Suprapubic skin (tissue), 4 donors: Measurements from ENCODE around the gene MRPL14.

Source experiments
- POLR2A ChIP-seq, 2 donors: fragments of 450-650 bp; IDR thresholded peaks; one replicate each; pipeline ENCODE4 v1.6.1; 2017; ENCODE audit warnings: antibody characterized with exemption in 2 of 2, mild to moderate bottlenecking in 2 of 2, moderate library complexity in 2 of 2
- POLR2AphosphoS5 ChIP-seq, 3 donors: sonication (generic); formaldehyde crosslinking; IDR thresholded peaks; one replicate each; pipeline ENCODE4 v1.6.1; 2017; ENCODE audit warnings: antibody characterized with exemption in 3 of 3
- TF ChIP-seq, protein P1 (sequence below), 2 donors: fragments of 200-600 bp in 1 of 2; fragments of 450-650 bp in 1 of 2; sonication (generic) in 1 of 2; IDR thresholded peaks; one replicate each; pipeline ENCODE4 v1.5.1; 2016 to 2019; ENCODE audit warnings: antibody characterized with exemption in 2 of 2, mild to moderate bottlenecking in 1 of 2, moderate library complexity in 1 of 2

DNA sequence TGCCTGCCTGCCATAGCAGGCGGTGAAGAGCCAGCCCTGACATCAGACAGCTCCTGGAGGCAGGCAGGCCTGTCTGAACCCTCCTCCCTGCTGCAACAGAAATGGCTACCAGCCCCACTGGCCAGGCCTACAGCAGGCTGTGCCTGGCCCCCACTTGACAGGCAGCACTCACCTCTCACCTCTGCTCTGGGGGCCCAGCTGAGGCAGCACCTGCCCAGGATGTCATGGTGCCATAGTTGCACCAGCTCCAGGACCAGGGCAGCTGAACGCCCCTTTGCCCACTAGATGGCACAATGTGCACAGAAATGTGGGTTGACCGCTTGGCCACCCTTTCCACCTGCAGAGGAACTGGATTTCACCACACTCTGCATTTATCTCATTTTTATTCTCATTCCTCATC lies 30.6 kb downstream of the MRPL14 start:
- TF ChIP-seq POLR2A (IDR thresholded peaks at IDR 0.05) (no peak), POLR2AphosphoS5 (IDR thresholded peaks at IDR 0.05) (no peak)
- TF ChIP-seq, protein P1, sequence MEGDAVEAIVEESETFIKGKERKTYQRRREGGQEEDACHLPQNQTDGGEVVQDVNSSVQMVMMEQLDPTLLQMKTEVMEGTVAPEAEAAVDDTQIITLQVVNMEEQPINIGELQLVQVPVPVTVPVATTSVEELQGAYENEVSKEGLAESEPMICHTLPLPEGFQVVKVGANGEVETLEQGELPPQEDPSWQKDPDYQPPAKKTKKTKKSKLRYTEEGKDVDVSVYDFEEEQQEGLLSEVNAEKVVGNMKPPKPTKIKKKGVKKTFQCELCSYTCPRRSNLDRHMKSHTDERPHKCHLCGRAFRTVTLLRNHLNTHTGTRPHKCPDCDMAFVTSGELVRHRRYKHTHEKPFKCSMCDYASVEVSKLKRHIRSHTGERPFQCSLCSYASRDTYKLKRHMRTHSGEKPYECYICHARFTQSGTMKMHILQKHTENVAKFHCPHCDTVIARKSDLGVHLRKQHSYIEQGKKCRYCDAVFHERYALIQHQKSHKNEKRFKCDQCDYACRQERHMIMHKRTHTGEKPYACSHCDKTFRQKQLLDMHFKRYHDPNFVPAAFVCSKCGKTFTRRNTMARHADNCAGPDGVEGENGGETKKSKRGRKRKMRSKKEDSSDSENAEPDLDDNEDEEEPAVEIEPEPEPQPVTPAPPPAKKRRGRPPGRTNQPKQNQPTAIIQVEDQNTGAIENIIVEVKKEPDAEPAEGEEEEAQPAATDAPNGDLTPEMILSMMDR (IDR thresholded peaks at IDR 0.05) = peak; percentile 60 to 62
